Brain microvascular endothelial cell (primary cell): Measurements from ENCODE around the gene ZNF521.

ENCODE experiments used
- DNase-seq: peaks from one replicate; pipeline ENCODE4 v3.0.0-alpha.2; 2020
- H3K27ac ChIP-seq: fragments of 250-450 bp; sonication (Bioruptor Pico); 2 replicates; pipeline ENCODE4 v1.5.1; 2020; ENCODE audit warnings: mild to moderate bottlenecking, moderate library complexity
- H3K27me3 ChIP-seq: fragments of 250-450 bp; sonication (Bioruptor Pico); replicated peaks from 2 replicates; pipeline ENCODE4 v1.5.1; 2020; ENCODE audit warnings: mild to moderate bottlenecking
- H3K36me3 ChIP-seq: fragments of 250-450 bp; sonication (Bioruptor Pico); replicated peaks from 2 replicates; pipeline ENCODE4 v1.5.1; 2020; ENCODE audit warnings: mild to moderate bottlenecking
- H3K4me3 ChIP-seq: 2 replicates; pipeline ENCODE4 v1.5.1; 2011; ENCODE audit warnings: low read depth, mild to moderate bottlenecking, control low read depth, low read length, moderate library complexity
- in situ Hi-C: cut with HindIII; loops from 2 replicates; pipeline ENCODE4 v1.10.0; 2017; ENCODE audit warnings: low sequenced_read_pairs, low pct_ligation_motif_present
- TF ChIP-seq, protein P1 (sequence below): IDR thresholded peaks from 2 replicates; pipeline ENCODE4 v1.5.1; 2011; ENCODE audit warnings: low read depth, mild to moderate bottlenecking, moderate library complexity, low read length, control low read depth, inconsistent platforms; ENCODE audit errors: missing control alignments

The ZNF521 gene

GRCh38 chr18:25233528-25234321 lies 118.2 kb downstream of the ZNF521 start:
- in situ Hi-C loops, result no loop called here
- no peaks in the 10 kb centered on the region for H3K36me3 ChIP-seq
- H3K4me3 ChIP-seq, result peak overlapping the region; percentile 24
- TF ChIP-seq, protein P1, sequence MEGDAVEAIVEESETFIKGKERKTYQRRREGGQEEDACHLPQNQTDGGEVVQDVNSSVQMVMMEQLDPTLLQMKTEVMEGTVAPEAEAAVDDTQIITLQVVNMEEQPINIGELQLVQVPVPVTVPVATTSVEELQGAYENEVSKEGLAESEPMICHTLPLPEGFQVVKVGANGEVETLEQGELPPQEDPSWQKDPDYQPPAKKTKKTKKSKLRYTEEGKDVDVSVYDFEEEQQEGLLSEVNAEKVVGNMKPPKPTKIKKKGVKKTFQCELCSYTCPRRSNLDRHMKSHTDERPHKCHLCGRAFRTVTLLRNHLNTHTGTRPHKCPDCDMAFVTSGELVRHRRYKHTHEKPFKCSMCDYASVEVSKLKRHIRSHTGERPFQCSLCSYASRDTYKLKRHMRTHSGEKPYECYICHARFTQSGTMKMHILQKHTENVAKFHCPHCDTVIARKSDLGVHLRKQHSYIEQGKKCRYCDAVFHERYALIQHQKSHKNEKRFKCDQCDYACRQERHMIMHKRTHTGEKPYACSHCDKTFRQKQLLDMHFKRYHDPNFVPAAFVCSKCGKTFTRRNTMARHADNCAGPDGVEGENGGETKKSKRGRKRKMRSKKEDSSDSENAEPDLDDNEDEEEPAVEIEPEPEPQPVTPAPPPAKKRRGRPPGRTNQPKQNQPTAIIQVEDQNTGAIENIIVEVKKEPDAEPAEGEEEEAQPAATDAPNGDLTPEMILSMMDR, result no peak
- H3K27me3 ChIP-seq, result no peaks in the 10 kb centered on the region
- peak; percentile 32 for DNase-seq
- peak overlapping the region; percentile 64 for H3K27ac ChIP-seq

DNA sequence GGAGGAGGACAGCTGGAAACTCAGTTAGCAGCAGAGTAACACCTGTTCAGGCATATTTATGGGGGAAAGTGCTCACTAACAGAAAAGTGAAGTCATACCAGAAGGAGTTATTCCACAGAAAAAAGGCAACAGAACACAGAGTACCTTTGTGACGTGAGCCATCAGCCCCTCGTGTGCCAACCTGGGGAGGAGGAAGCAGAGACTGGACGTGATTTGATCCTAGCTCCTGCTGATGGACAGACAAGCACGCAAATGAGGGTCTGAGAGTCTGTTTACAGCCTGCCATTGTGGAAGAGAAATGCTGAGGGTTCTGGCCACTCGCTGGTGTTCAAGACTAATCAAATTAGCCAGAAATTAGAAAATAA lies 120.7 kb downstream of the ZNF521 start:
- in situ Hi-C loops, result no loop called here
- TF ChIP-seq, protein P1, result no peak
- no peak overlapping the region for H3K27ac ChIP-seq
- H3K4me3 ChIP-seq, result no peak overlapping the region
- no peak for DNase-seq
- H3K27me3 ChIP-seq, result no peaks in the 10 kb centered on the region
- H3K36me3 ChIP-seq, result no peaks in the 10 kb centered on the region

DNA sequence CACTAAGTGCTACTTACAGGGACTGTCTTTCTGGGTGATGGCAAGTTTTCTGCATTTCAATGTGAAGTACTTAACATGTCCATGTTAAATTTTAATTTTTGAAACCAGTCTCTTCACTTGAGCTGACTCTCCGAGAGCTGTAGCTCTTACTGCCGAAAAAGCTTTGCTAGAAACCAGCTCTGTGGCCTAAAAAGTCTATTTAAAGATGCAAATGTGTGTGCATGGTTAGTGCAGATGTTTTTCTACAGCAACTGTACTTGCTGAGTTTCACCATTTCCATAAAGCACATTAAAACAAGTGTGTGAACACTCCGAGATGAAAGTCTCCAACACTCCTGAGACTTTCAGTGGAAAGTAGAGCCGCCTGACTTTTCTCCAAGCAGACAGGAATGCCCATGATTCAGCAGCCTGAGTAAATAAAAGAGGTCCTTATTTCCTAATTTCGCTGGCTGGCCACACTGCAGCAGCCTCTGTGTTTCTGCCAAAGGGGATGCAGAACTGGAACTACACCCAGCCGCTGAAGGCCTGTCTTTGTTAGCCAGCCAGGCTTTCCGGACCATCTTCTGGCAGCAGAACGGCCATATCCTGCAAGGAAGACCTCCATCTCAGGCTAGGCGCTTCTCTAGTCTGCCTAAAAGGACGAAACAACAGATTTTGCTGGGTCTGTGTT lies 121.2 kb downstream of the ZNF521 start:
- Histone ChIP-seq H3K27me3 (no peaks in the 10 kb centered on the region), H3K27ac (no peak overlapping the region), H3K36me3 (no peaks in the 10 kb centered on the region), H3K4me3 (no peak overlapping the region)
- in situ Hi-C loops, result no loop called here
- TF ChIP-seq, protein P1, result no peak
- DNase-seq, result peak; percentile 68

DNA sequence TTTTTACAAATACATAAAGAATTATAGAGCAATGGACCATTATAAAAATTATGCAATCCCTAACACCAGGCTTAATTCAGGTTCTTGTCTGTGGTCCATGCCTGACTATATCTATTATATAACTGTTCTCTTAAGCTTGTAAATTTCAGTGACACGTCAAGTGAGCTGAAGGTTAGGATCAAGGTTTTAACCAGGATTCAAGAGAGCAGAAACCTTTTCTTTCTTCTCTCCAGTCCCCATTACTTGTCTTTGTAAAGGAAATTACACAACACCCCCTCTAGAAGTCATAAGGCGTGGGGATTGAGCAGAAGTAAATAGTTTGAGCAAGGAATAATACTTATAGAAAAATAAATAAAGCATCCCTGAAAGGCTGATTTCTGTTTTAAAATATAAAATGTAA lies 122.0 kb downstream of the ZNF521 start:
- in situ Hi-C loops, result no loop called here
- no peak for DNase-seq
- H3K36me3 ChIP-seq, result no peaks in the 10 kb centered on the region
- TF ChIP-seq, protein P1, result no peak
- no peak overlapping the region for H3K4me3 ChIP-seq
- H3K27me3 ChIP-seq, result no peaks in the 10 kb centered on the region
- H3K27ac ChIP-seq, result no peak overlapping the region

DNA sequence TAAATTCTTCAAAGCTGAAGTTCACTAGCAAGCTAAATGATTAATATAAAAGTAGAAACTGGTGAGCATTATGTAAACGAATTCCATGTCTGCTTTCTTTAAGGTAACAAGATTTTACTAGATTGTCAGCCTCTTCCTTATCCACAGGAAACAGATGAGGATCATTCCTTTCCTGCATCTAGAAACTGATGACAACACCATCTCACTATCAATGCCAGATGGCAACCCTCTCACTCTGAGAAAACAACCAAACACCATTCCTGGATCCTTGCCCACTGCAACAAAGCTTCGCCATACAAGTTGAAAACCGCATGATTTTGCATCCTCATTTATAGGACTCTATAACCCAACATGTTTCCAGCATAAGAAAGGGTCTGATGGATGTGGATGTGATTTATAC lies 122.9 kb downstream of the ZNF521 start:
- H3K27me3 ChIP-seq, result no peaks in the 10 kb centered on the region
- no peak overlapping the region for H3K27ac ChIP-seq
- TF ChIP-seq, protein P1, result no peak
- H3K36me3 ChIP-seq, result no peaks in the 10 kb centered on the region
- DNase-seq, result peak; percentile 41
- in situ Hi-C loops, result no loop called here
- H3K4me3 ChIP-seq, result no peak overlapping the region

GRCh38 chr18:25228410-25228809 lies 123.6 kb downstream of the ZNF521 start:
- H3K27me3 ChIP-seq, result no peaks in the 10 kb centered on the region
- no peak for DNase-seq
- no peak overlapping the region for H3K27ac ChIP-seq
- in situ Hi-C loops, result no loop called here
- TF ChIP-seq, protein P1, result no peak
- H3K4me3 ChIP-seq, result no peak overlapping the region
- no peaks in the 10 kb centered on the region for H3K36me3 ChIP-seq
